Kidney (tissue), 14 donors: ENCODE data around the gene PODXL2. TPM values are rescaled to one million over a fixed set of nuclear protein-coding genes. Genes with fewer than 3 reads are reported as not detected.

Experiments
- DNase-seq, 5 donors: peaks; one replicate each; pipeline ENCODE4 v3.0.0-alpha.2; 2013 to 2020
- FAIRE-seq: peaks from 2 replicates; lab custom pipeline; 2012; peaks lifted over from hg19 to GRCh38; lab: Jason Lieb, UNC
- H3K27ac ChIP-seq, 2 donors: one replicate each; pipeline ENCODE4 v1.7.0; 2013; ENCODE audit warnings: low read depth in 2 of 2, low read length in 2 of 2, inconsistent platforms in 1 of 2
- H3K27me3 ChIP-seq: one replicate; pipeline ENCODE4 v1.7.1; 2013; ENCODE audit warnings: low read length, inconsistent platforms; ENCODE audit not compliant: control insufficient read depth, insufficient read depth
- H3K36me3 ChIP-seq, 3 donors: one replicate each; pipeline versions ENCODE4 v1.7.0 to v1.7.1; 2013; ENCODE audit warnings: low read length in 3 of 3, control low read depth in 1 of 3, inconsistent platforms in 1 of 3; ENCODE audit not compliant: insufficient read depth in 3 of 3, control insufficient read depth in 2 of 3
- H3K4me1 ChIP-seq, 3 donors: one replicate each; pipeline versions ENCODE4 v1.7.0 to v1.7.1; 2013; ENCODE audit warnings: low read length in 3 of 3, inconsistent platforms in 1 of 3, low read depth in 1 of 3; ENCODE audit not compliant: control insufficient read depth in 2 of 3, insufficient read depth in 2 of 3
- H3K4me3 ChIP-seq, 3 donors: one replicate each; pipeline versions ENCODE4 v1.7.0 to v1.8.1; 2013; ENCODE audit warnings: low read length in 3 of 3, control low read depth in 1 of 3, inconsistent platforms in 1 of 3
- H3K9ac ChIP-seq, 3 donors: one replicate each; pipeline versions ENCODE4 v1.7.0 to v1.7.1; 2013; ENCODE audit warnings: low read length in 3 of 3, control low read depth in 1 of 3, inconsistent platforms in 1 of 3
- H3K9me3 ChIP-seq, 3 donors: one replicate each; pipeline versions ENCODE4 v1.7.0 to v1.7.1; 2013; ENCODE audit warnings: low read length in 3 of 3, control low read depth in 1 of 3, inconsistent platforms in 1 of 3; ENCODE audit not compliant: control insufficient read depth in 2 of 3, insufficient read depth in 1 of 3
- CTCF ChIP-seq: IDR thresholded peaks from 3 replicates; pipeline ENCODE4 v1.5.1; 2012; ENCODE audit warnings: mild to moderate bottlenecking, moderate library complexity, borderline replicate concordance; ENCODE audit not compliant: insufficient read depth; ENCODE audit errors: extremely low read depth
- intact Hi-C: fragments of 100-400 bp; cut with DNase I; formaldehyde crosslinking; loops from one replicate; pipeline ENCODE4 v1.11.1; 2022
- polyA plus RNA-seq: library from polyadenylated mRNA; stranded (reverse); fragments of 350-450 nt; fragmentation: Illumina TruSeq; extraction: RNeasy Lipid Tissue Mini Kit (QIAGEN cat#74804); gene quantifications from one replicate; pipeline ENCODE4 v1.2.3, GENCODE V29; 2014; ENCODE audit warnings: low read depth, low replicate concordance; ENCODE audit not compliant: insufficient read depth
- total RNA-seq: library from RNA; stranded (reverse); fragmentation: NEBNext Ultra II Directional; extraction: Animal tissue kit (Norgen Biotek cat#: 25700); gene quantifications from one replicate; pipeline ENCODE4 v1.2.1, GENCODE V29; 2021
- donor health status: control.
- donor health status: control.
- donor health status: control.
- donor health status: control.
- donor health status: control.
- donor health status: DM: yes; HTN: yes; CAD: no.
- donor health status: Normal renal cell carcinoma (clear cell type).

The PODXL2 gene
- total and polyA plus RNA-seq, 2 donors from 2014 or later: 7.4 to 10.5 TPM

- FAIRE-seq: no peak
- Histone ChIP-seq H3K27me3 (no peaks in the 10 kb centered on the region), H3K4me1 (peaks cover 0 to 15% (median 5%) of the 10 kb centered on the region in 3 donors), H3K4me3 (no peak overlapping the region), H3K9me3 (no peaks in the 10 kb centered on the region), H3K36me3 (no peaks in the 10 kb centered on the region), H3K27ac (no peak overlapping the region), H3K9ac (no peak overlapping the region)
- TF ChIP-seq CTCF: no peak
- no peak for DNase-seq
- intact Hi-C loops: no loop called here
Observed at GRCh38 chr3:127585163-127585812, 43.7 kb upstream of the PODXL2 start.

GRCh38 chr3:127585813-127586413, 43.1 kb upstream of the PODXL2 start:
- Histone ChIP-seq H3K4me1 (peaks cover 0 to 15% (median 5%) of the 10 kb centered on the region in 3 donors), H3K27ac (no peak overlapping the region), H3K36me3 (no peaks in the 10 kb centered on the region), H3K9me3 (no peaks in the 10 kb centered on the region), H3K9ac (no peak overlapping the region), H3K27me3 (no peaks in the 10 kb centered on the region), H3K4me3 (no peak overlapping the region)
- DNase-seq (no peak), FAIRE-seq (no peak)
- intact Hi-C loops: no loop called here
- TF ChIP-seq CTCF: no peak

- DNase-seq (no peak), FAIRE-seq (no peak)
- Histone ChIP-seq H3K4me1 (peaks cover 0 to 24% (median 14%) of the 10 kb centered on the region in 3 donors), H3K27ac (no peak overlapping the region), H3K27me3 (no peaks in the 10 kb centered on the region), H3K36me3 (no peaks in the 10 kb centered on the region), H3K9me3 (no peaks in the 10 kb centered on the region), H3K9ac (no peak overlapping the region), H3K4me3 (no peak overlapping the region)
- TF ChIP-seq CTCF: no peak
- intact Hi-C loops: no loop called here
Observed at GRCh38 chr3:127587876-127588275, 41.1 kb upstream of the PODXL2 start.
